Activated T-cell treated with anti-CD3 and anti-CD28 coated beads, Interleukin-2, amount 50 U/mL, for 72 hours (primary cell): Measurements from ENCODE around the gene SSU72. TPM values are rescaled to one million over a fixed set of nuclear protein-coding genes. Genes with fewer than 3 reads are reported as not detected.
"Not testable (repeated sequence)": the region's sequence is repeated elsewhere in the genome, so short reads cannot be mapped to it uniquely, and the experiment has no call there.

Experiments
- ATAC-seq, 2 donors: fragments of 150-1000 bp; cut with Tn5 transposase; replicated peaks in 1 of 2; 2 replicates each; pipeline ENCODE4 v1.10.0; 2021; ENCODE audit warnings: moderate library complexity in 2 of 2, mild to moderate bottlenecking in 1 of 2
- DNase-seq, 2 donors: peaks; one replicate each; pipeline ENCODE4 v3.0.0; 2021 to 2022; ENCODE audit warnings: mixed read lengths in 1 of 2
- H3K27ac Mint-ChIP-seq: one replicate; pipeline ENCODE4 v1.8.0; 2022; ENCODE audit warnings: mild to moderate bottlenecking, moderate library complexity, mixed read lengths
- H3K27me3 Mint-ChIP-seq: one replicate; pipeline ENCODE4 v1.8.0; 2022; ENCODE audit warnings: low read depth, mixed read lengths
- H3K36me3 Mint-ChIP-seq, 2 donors: one replicate each; pipeline ENCODE4 v1.8.0; 2022; ENCODE audit warnings: mixed read lengths in 2 of 2, mild to moderate bottlenecking in 1 of 2; ENCODE audit not compliant: insufficient read depth in 2 of 2
- H3K4me1 Mint-ChIP-seq: one replicate; pipeline ENCODE4 v1.8.0; 2022; ENCODE audit warnings: low read depth, mixed read lengths
- H3K4me3 Mint-ChIP-seq, 2 donors: one replicate each; pipeline ENCODE4 v1.8.0; 2022; ENCODE audit warnings: mild to moderate bottlenecking in 2 of 2, mixed read lengths in 2 of 2, moderate library complexity in 2 of 2
- H3K9me3 Mint-ChIP-seq, 2 donors: one replicate each; pipeline ENCODE4 v1.8.0; 2022; ENCODE audit warnings: mixed read lengths in 2 of 2
- total RNA-seq, 2 donors: library from RNA; stranded (reverse); gene quantifications; one replicate each; pipeline ENCODE4 v1.2.3, GENCODE V29; 2022

The SSU72 gene
- total RNA-seq, 2 donors from 2014 or later: 138 to 167 TPM

DNA sequence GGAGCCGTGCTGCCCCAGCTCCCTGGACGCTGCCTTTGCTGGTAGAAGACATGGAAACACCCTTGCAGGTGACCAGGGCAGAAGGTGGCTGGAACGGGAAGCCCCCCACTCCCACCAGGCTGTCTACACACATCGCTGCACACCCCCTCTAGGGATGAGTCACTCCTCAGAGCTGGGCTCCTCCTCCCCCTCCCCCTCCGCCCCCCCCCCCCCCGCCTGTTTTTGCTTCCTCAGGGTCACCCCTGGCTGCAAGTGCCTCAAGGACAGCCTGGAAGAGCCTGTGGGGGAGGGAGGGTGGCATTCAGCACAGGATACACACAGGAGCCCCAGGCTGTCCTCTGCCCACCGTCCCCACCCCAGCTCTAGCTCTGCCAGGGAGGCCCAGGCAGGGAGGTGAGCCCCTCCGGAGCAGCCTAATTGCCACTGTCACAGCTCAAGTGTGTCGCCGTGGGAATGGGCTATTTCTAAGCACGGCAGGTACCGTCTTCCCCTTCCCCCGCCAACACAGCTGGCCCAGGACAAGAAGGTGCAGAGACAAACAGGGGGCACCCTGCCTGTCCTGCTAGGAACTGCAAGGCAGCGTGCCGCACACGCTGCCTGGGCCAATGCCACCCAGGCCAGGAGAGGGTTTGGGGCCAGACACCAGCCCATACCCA is 22.7 kb upstream of the SSU72 start:
- Mint-ChIP-seq H3K27ac (no peak overlapping the region), H3K36me3 (no peaks in the 10 kb centered on the region), H3K4me3 (no peak overlapping the region), H3K27me3 (no peaks in the 10 kb centered on the region), H3K4me1 (peaks cover 3% of the 10 kb centered on the region), H3K9me3 (no peaks in the 10 kb centered on the region)
- ATAC-seq (peak; percentile 24 to 27), DNase-seq (no peak)

DNA sequence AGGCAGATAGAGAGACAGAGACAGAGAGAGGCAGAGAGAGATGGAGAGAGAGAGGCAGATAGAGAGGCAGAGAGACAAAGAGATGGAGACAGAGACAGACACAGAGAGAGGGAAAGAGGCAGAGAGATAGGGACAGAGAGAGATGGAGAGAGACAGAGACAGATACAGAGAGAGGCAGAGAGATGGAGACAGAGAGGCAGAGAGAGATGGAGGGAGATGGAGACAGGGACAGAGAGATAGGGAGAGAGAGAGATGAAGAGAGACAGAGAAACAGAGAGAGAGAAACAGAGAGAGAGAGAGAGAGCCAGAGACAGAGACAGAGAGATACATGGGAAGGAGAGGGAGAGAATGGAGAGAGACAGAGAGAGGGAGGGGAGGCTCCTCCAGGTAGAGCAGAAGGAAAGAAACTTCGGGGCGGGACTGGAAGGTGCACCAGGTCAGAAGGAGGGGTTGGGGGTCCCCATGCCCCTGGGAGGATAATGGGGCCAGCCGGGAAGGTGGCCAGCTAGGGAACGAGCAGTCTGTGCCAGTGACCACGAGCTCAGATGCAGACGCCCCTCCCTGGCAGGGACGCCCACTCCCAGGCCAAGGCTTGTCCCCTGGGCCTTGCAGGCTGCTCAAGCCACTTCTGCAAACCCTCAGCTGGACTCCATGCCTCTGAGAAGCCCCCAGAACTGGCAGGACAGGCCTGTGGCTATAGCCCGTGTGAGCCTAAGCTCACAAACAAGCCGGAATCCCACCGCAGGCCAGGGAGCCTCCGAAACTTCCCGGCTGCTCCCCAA is 22.0 kb upstream of the SSU72 start:
- no peak for ATAC-seq
- Mint-ChIP-seq H3K27ac (no peak overlapping the region), H3K27me3 (no peaks in the 10 kb centered on the region), H3K9me3 (no peaks in the 10 kb centered on the region), H3K4me3 (no peak overlapping the region), H3K36me3 (no peaks in the 10 kb centered on the region), H3K4me1 (peaks cover 3% of the 10 kb centered on the region)
- DNase-seq: no peak

DNA sequence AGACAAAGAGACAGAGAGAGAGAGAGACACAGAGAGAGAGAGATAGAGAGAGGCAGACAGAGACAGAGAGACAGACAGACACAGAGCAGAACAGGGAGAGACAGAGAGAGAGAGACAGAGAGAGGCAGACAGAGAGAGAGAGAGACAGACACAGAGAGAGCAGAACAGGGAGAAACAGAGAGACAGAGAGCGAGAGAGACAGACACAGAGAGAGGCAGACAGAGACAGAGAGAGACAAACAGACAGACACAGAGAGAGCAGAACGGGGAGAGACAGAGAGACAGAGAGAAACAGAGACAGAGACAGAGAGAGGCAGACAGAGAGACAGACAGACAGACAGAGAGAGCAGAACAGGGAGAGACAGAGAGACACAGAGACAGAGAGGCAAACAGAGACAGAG is 20.7 kb upstream of the SSU72 start:
- H3K27me3 Mint-ChIP-seq, H3K4me1 Mint-ChIP-seq, H3K4me3 Mint-ChIP-seq, DNase-seq, H3K9me3 Mint-ChIP-seq, H3K36me3 Mint-ChIP-seq, H3K27ac Mint-ChIP-seq, ATAC-seq: not testable (repeated sequence)

DNA sequence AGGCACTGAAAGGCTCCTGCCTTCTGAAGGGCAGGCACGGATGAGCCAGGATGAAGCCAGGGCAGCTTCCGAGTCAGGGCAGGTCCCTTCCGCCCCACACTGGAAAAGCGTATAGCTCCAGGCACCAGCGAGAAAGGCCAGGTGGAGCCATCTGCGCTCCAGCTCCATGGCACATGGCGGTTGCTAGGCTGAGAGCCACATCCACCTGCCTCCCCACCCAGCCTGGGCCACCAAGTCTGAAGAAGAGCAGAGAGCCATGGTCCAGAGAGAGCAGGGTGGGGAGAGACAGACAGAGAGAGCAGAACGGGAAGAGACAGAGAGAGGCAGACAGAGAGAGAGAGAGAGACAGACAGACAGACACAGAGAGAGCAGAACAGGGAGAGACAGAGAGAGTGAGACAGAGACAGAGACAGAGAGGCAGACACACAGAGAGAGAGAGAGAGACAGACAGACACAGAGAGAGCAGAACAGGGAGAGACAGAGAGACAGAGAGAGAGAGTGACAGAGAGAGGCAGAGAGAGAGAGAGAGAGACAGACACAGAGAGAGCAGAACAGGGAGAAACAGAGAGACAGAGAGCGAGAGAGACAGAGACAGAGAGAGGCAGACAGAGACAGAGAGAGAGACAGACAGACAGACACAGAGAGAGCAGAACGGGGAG is 20.1 kb upstream of the SSU72 start:
- no peaks in the 10 kb centered on the region for H3K27me3 Mint-ChIP-seq
- ATAC-seq: no peak
- no peak overlapping the region for H3K27ac Mint-ChIP-seq
- no peak overlapping the region for H3K4me3 Mint-ChIP-seq
- H3K9me3 Mint-ChIP-seq: no peaks in the 10 kb centered on the region
- H3K36me3 Mint-ChIP-seq: no peaks in the 10 kb centered on the region
- no peak for DNase-seq
- H3K4me1 Mint-ChIP-seq: no peaks in the 10 kb centered on the region

DNA sequence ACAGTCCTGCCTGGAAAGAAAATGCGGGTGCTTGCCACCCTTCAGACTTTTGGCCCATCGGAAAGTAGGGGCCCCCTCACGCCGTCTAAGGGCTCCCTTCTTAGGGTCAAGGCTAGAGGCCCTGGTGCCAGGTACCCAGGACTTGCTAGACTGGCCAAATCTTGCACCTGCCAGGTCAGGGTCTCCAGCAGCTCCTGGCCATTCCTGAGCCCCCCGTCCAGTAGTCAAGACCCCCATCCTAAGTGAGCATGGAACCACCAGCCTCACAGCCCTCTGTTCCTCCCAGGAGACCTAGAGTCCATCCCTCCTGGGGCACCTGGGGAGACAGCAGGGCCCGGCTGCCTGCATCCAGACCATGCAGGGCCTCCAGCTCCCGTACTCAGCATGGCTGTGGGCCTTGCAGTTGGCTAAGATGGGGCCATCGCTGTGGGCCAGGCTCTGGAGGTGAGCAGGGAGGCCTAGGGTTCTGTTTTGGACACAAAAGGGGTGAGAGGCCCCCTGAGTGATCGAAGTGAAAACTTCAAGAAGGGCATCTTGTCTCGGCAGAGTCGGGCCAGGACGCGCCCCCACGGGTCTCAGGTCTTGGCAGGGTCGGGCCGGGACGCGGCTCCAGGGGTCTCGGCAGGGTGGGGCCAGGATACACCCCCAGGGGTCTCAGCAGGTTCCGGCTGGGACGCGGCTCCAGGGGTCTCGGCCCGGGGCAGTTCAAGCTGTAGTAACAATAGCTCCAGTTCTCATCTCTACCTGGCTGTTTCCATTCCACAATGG is 19.4 kb upstream of the SSU72 start:
- no peak overlapping the region for H3K27ac Mint-ChIP-seq
- no peak overlapping the region for H3K4me3 Mint-ChIP-seq
- no peaks in the 10 kb centered on the region for H3K4me1 Mint-ChIP-seq
- DNase-seq (no peak), ATAC-seq (no peak)
- no peaks in the 10 kb centered on the region for H3K9me3 Mint-ChIP-seq
- H3K36me3 Mint-ChIP-seq: no peaks in the 10 kb centered on the region
- no peaks in the 10 kb centered on the region for H3K27me3 Mint-ChIP-seq

DNA sequence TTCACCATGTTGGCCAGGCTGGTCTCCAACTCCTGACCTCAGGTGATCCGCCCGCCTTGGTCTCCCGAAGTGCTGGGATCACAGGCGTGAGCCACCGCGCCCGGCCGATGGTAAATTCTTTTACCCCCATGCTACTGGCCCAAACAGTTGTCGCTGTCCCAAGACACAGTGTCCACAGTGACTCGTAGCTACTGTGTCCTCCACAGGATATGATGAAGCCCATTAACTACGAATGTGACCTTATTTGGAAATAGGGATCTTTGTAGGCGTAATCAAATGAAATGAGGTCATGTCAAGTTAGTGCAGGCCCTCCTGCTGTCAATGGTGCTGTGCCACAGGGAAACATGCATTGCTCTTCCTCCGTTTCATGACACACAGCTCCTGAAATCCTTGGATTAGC is 16.8 kb upstream of the SSU72 start:
- no peak overlapping the region for H3K27ac Mint-ChIP-seq
- H3K9me3 Mint-ChIP-seq: no peaks in the 10 kb centered on the region
- no peaks in the 10 kb centered on the region for H3K4me1 Mint-ChIP-seq
- peak in 1 of 2 donors; percentile 28 for ATAC-seq
- no peak for DNase-seq
- H3K27me3 Mint-ChIP-seq: no peaks in the 10 kb centered on the region
- H3K4me3 Mint-ChIP-seq: no peak overlapping the region
- H3K36me3 Mint-ChIP-seq: no peaks in the 10 kb centered on the region

DNA sequence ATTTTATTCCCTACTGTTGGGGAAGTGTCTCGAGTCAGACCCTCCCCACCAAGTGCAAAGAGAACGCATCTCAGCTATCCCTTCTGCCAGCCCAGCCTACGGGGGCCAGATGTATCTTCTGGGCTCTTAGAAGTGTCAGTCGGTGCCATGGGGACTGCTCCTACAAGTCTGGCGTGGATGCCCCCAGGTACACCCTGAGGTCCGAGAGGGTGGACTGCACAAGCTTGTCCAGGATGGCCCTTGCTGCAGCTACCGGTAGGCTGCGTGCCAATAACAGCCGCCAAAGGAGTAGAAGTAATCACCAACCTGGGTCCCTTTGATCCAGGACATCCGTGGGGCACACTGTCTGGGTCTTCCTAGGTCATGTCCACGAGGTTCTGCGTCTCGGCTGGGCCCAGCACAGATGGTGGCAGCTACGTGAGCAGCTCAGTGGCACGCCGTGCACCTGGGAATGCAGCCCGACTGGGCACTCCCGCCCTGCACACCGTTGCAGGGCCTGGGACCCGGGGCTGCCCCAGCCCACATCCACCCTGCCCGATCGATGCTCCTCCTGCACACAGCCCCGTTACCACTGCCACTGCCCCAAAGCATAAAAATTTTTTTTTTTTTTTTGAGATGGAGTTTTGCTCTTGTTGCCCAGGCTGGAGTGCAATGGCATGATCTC is 8.8 kb upstream of the SSU72 start:
- DNase-seq: no peak
- H3K9me3 Mint-ChIP-seq: no peaks in the 10 kb centered on the region
- no peak overlapping the region for H3K4me3 Mint-ChIP-seq
- peaks cover 10% of the 10 kb centered on the region for H3K27me3 Mint-ChIP-seq
- no peaks in the 10 kb centered on the region for H3K4me1 Mint-ChIP-seq
- no peak overlapping the region for H3K27ac Mint-ChIP-seq
- peak in 1 of 2 donors; percentile 4 for ATAC-seq
- H3K36me3 Mint-ChIP-seq: no peaks in the 10 kb centered on the region

DNA sequence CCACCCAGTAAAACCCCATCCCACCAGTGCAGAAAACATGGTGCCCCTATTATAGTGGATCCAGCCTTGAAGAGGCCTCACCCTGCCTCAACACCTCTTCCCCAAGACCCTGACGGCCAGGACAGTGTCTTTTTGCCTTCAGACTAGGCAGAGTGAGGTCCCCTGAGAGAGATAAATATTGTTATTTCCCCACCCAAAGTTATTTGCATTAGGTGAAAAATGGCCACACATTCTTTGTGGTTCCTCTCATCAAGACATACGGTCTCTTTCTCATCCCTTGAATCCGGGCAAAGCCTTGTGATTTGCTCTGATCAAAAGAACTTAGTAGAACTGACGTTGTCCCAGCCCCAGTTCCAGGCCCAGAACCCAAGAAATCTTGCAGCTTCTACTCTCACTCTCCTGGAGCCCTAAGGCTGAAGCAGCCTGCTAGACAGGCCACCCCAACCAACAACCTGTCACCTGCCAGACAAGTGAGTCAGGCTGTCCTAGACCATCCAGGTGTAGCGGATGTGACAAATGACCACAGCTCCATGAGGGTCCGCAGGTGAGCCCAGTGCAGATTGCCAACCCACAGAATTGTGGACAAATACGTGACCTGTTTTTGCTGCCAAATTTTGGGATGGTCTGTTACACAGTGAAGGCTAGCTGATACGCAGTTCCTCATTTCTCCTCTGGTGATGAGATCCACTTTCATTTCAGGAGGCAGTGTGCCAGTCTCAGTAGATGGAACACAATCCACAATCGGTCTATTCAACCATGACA is 8.1 kb upstream of the SSU72 start:
- peaks cover 10% of the 10 kb centered on the region for H3K27me3 Mint-ChIP-seq
- no peak for DNase-seq
- no peak overlapping the region for H3K27ac Mint-ChIP-seq
- H3K36me3 Mint-ChIP-seq: no peaks in the 10 kb centered on the region
- no peaks in the 10 kb centered on the region for H3K4me1 Mint-ChIP-seq
- no peak for ATAC-seq
- H3K4me3 Mint-ChIP-seq: no peak overlapping the region
- no peaks in the 10 kb centered on the region for H3K9me3 Mint-ChIP-seq

DNA sequence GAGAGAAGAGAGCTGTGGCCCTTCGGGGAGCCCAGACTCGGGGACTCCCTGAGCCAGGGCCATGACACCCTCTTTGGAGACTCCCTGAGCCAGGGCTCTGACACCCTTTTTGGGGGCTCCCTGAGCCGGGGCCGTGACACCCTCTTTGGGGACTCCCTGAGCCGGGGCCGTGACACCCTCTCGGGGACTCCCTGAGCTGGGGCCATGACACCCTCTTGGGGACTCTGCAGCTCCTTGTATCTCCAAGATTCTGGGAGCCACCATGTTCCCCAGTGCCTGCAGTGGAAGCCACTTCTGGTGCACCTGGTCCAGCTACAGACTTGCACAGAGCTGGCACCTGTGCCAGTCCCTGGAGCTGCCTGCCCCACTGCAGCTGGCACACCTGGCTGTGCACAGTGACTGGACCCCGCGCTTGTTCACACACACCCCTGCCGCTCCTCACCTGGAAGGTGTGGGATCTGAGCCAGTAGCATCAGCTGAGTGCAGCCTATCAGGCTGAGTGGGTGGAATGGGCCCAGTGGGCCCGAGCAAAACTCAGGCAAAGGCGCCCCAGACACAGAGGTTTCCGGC is 3.8 kb upstream of the SSU72 start:
- peaks cover 3 to 4% of the 10 kb centered on the region in 2 donors for H3K36me3 Mint-ChIP-seq
- H3K27me3 Mint-ChIP-seq: peaks cover 6% of the 10 kb centered on the region
- ATAC-seq: no peak
- DNase-seq: no peak
- peaks cover 16% of the 10 kb centered on the region for H3K4me1 Mint-ChIP-seq
- no peaks in the 10 kb centered on the region for H3K9me3 Mint-ChIP-seq
- no peak overlapping the region for H3K4me3 Mint-ChIP-seq
- H3K27ac Mint-ChIP-seq: no peak overlapping the region

DNA sequence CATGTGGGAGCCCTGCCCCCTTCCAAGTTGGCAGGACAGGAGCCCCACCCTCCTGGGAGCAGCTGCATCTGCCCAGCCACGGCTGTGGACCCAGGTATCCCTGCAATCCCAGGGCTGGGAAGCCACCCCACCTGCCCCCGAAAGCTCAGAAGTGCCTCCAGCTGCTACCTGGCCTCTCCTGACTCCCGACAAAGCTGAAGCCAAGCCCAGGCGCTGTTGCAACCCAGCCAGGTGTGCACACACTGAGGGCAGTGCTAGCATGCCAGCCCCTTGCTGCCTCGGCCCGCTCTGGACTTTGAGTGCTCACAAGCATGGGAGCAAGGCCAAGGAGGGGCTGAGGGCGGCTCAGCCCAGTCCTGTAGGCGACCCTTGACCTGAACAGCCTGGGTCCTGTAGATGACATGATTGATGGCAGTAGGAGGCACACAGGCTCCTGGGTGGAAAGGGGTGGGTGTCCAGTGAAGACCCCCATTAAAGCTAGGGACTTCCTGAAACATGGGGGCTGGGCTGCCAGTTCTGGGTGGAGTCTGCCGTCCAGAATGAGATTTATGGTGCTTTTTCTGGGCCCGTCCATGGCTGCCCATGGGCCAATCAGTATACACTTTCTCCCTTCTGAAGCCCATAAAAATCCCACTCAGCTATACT is 2.8 kb upstream of the SSU72 start:
- no peak for DNase-seq
- Mint-ChIP-seq H3K4me1 (peaks cover 21% of the 10 kb centered on the region), H3K36me3 (peaks cover 5 to 6% of the 10 kb centered on the region in 2 donors), H3K4me3 (no peak overlapping the region), H3K27ac (no peak overlapping the region), H3K9me3 (no peaks in the 10 kb centered on the region), H3K27me3 (peaks cover 6% of the 10 kb centered on the region)
- ATAC-seq: no peak

DNA sequence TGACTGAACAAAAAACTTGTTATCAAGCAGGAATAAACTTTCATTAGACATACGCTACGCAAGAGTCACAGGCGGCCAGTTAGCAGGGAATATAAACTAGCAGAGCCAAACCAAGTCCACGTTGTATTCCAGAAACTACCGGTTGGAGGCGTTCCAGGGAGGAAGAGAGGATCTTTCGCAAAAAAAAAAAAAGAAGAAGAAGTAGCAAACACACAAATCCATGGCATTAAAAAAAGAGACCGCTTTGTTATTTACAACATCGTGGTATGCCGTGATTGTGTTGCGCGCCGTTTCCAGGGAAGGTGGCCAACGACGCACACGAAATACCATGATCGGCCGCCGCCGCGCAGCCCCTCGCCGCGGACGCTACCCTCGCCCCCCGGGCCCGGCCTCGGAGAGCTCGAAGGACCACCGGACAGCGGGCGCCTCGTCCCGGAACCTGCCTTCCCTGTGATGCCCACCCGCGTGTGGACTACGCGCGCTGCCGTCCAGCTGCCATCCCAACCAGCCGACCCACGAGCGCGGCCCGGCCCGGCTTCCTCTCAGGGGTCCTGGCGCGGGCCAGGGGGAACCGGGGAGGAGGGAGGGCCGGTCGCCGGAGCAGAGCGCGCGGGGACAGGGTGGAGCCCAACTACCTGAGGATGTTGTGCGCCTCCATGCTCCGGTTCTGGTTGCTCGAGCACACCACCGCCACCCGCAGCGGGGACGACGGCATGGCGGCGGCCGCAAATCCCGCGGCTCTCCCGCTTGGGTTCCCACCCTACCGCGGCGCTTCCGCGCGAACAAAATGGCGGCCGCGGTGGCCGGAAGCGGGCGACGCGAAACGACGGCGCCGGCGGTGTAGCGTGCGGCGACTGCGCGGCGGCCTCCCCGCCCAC is 581 bp downstream of the SSU72 start:
- ATAC-seq (peak; percentile 82 to 86), DNase-seq (peak; percentile 77 to 81)
- no peaks in the 10 kb centered on the region for H3K27me3 Mint-ChIP-seq
- no peaks in the 10 kb centered on the region for H3K9me3 Mint-ChIP-seq
- H3K27ac Mint-ChIP-seq: peak overlapping the region; percentile 100
- H3K4me1 Mint-ChIP-seq: peaks cover 43% of the 10 kb centered on the region
- peak overlapping the region; percentile 84 to 100 for H3K4me3 Mint-ChIP-seq
- H3K36me3 Mint-ChIP-seq: peaks cover 10 to 13% of the 10 kb centered on the region in 2 donors
